Testis (tissue), 2 donors: Measurements from ENCODE around the gene MIER3.

Source experiments
- CTCF ChIP-seq, 3 experiments: fragments of 450-650 bp in 2 of 3; fragments of 200-600 bp in 1 of 3; sonication (generic) in 1 of 3; IDR thresholded peaks; one replicate each; pipeline ENCODE4 v1.5.1; 2016 to 2019; ENCODE audit warnings: antibody characterized with exemption in 3 of 3, mild to moderate bottlenecking in 2 of 3, moderate library complexity in 1 of 3
- POLR2A ChIP-seq: fragments of 450-650 bp; IDR thresholded peaks from one replicate; pipeline ENCODE4 v1.6.1; 2017; ENCODE audit warnings: antibody characterized with exemption, mild to moderate bottlenecking, moderate library complexity

GRCh38 chr5:56964173-56964572, 12.2 kb upstream of the MIER3 start:
- TF ChIP-seq CTCF (IDR thresholded peaks at IDR 0.05) (no peak), POLR2A (no peak)
